Smooth muscle cell (in vitro differentiated cells): ENCODE results near the gene FOXN1. TPM values are rescaled to one million over a fixed set of nuclear protein-coding genes. Genes with fewer than 3 reads are reported as not detected.

Experiments used
- DNase-seq: peaks from one replicate; lab custom pipeline; 2025; ENCODE audit not compliant: unreplicated experiment; lab: John Stamatoyannopoulos, UW
- H2AFZ ChIP-seq: fragments of 200-600 bp; sonication (generic); 2 replicates; pipeline ENCODE4 v1.6.0; 2016; ENCODE audit warnings: antibody characterized with exemption, low read depth, mild to moderate bottlenecking
- H3F3A ChIP-seq: fragments of 200-600 bp; sonication (generic); 2 replicates; pipeline ENCODE4 v1.6.0; 2017; ENCODE audit warnings: antibody characterized with exemption, low read depth
- H3K27ac ChIP-seq: fragments of 200-600 bp; sonication (generic); 2 replicates; pipeline ENCODE4 v1.5.1; 2016; ENCODE audit warnings: low read depth, mild to moderate bottlenecking
- H3K27me3 ChIP-seq: fragments of 200-600 bp; sonication (generic); 2 replicates; pipeline ENCODE4 v1.6.1; 2016; ENCODE audit warnings: low read depth, mild to moderate bottlenecking
- H3K36me3 ChIP-seq: fragments of 200-600 bp; sonication (generic); 2 replicates; pipeline ENCODE4 v1.5.1; 2016; ENCODE audit warnings: low read depth
- H3K4me1 ChIP-seq: fragments of 200-600 bp; sonication (generic); 2 replicates; pipeline ENCODE4 v1.5.1; 2016; ENCODE audit warnings: low read depth
- H3K4me2 ChIP-seq: fragments of 200-600 bp; sonication (generic); 2 replicates; pipeline ENCODE4 v1.6.0; 2016; ENCODE audit warnings: mild to moderate bottlenecking
- H3K4me3 ChIP-seq: fragments of 200-600 bp; sonication (generic); 2 replicates; pipeline ENCODE4 v1.5.1; 2016; ENCODE audit warnings: mild to moderate bottlenecking
- H3K79me2 ChIP-seq: fragments of 200-600 bp; sonication (generic); 2 replicates; pipeline ENCODE4 v1.6.0; 2016; ENCODE audit warnings: low read depth, mild to moderate bottlenecking
- H3K9ac ChIP-seq: fragments of 200-600 bp; sonication (generic); 2 replicates; pipeline ENCODE4 v1.6.0; 2016; ENCODE audit warnings: low read depth
- H3K9me3 ChIP-seq: fragments of 200-600 bp; sonication (generic); replicated peaks from 2 replicates; pipeline ENCODE4 v1.5.1; 2016; ENCODE audit warnings: low read depth
- H4K20me1 ChIP-seq: fragments of 200-600 bp; sonication (generic); 2 replicates; pipeline ENCODE4 v1.6.0; 2016; ENCODE audit warnings: low read depth
- WGBS: methylation state at CpG from one replicate; pipeline ENCODE4 v1.1.7; 2016; ENCODE audit warnings: low lambda C conversion rate; 5-methylcytosine and 5-hydroxymethylcytosine counted together
- polyA plus RNA-seq: library from polyadenylated mRNA; unstranded; fragments of >200 nt; fragmentation: Nextera tagmentation; extraction: Ambion mirVana; gene quantifications from 2 replicates; pipeline ENCODE4 v1.2.1, GENCODE V29; 2016
- total RNA-seq: library from RNA; depleted of rRNA; stranded (reverse); fragments of >200 nt; gene quantifications from 2 replicates; pipeline ENCODE4 v1.2.3, GENCODE V29; 2014
- TF ChIP-seq, protein P1 (sequence below): fragments of 200-600 bp; sonication (generic); IDR thresholded peaks from 2 replicates; pipeline ENCODE4 v1.5.1; 2017; ENCODE audit warnings: borderline replicate concordance, mild to moderate bottlenecking, antibody characterized with exemption; ENCODE audit not compliant: insufficient read depth, poor library complexity, severe bottlenecking

Gene FOXN1
- total and polyA plus RNA-seq, 2 experiments from 2014 or later = 0.36 TPM; not detected in 1

DNA sequence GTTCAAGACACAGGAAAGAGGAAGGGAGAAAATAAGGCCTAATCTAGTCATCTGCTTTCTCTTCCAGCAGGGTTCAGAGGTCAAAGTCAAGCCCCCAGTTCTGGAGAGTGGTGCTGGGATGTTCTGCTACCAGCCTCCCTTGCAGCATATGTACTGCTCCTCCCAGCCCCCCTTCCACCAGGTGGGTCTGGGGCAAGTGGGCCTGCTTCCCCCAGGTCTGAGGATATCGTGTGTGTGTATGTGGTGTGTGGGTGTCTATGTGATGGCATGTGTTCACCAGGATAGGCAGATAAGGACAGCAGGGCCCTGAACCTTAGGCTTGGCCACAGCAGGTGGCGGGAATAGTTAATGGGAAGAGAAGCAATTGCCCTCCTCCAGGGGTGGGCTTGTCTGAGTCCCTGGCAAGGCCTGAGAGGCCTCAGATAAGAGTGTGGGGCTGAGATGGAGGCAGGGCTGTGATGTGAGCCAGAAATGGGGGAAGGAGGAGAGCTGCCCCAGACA lies 21.1 kb downstream of the FOXN1 start:
- Histone ChIP-seq H3F3A (no peaks in the 10 kb centered on the region), H3K9me3 (no peaks in the 10 kb centered on the region), H3K79me2 (no peaks in the 10 kb centered on the region), H3K27me3 (no peaks in the 10 kb centered on the region), H3K4me2 (no peak overlapping the region), H3K4me1 (peaks cover 4% of the 10 kb centered on the region), H3K9ac (no peak overlapping the region), H3K36me3 (no peaks in the 10 kb centered on the region), H3K4me3 (no peak overlapping the region), H3K27ac (no peak overlapping the region), H2AFZ (no peak overlapping the region), H4K20me1 (no peaks in the 10 kb centered on the region)
- WGBS = 93% methylated on average over 2 of the region's 2 CpGs
- TF ChIP-seq, protein P1, sequence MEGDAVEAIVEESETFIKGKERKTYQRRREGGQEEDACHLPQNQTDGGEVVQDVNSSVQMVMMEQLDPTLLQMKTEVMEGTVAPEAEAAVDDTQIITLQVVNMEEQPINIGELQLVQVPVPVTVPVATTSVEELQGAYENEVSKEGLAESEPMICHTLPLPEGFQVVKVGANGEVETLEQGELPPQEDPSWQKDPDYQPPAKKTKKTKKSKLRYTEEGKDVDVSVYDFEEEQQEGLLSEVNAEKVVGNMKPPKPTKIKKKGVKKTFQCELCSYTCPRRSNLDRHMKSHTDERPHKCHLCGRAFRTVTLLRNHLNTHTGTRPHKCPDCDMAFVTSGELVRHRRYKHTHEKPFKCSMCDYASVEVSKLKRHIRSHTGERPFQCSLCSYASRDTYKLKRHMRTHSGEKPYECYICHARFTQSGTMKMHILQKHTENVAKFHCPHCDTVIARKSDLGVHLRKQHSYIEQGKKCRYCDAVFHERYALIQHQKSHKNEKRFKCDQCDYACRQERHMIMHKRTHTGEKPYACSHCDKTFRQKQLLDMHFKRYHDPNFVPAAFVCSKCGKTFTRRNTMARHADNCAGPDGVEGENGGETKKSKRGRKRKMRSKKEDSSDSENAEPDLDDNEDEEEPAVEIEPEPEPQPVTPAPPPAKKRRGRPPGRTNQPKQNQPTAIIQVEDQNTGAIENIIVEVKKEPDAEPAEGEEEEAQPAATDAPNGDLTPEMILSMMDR = no peak
- no peak for DNase-seq

GRCh38 chr17:28527859-28528258 lies 21.7 kb downstream of the FOXN1 start:
- H4K20me1 ChIP-seq = no peaks in the 10 kb centered on the region
- no peak for DNase-seq
- H3K9ac ChIP-seq = no peak overlapping the region
- H3K9me3 ChIP-seq = no peaks in the 10 kb centered on the region
- H2AFZ ChIP-seq = no peak overlapping the region
- no peak overlapping the region for H3K27ac ChIP-seq
- TF ChIP-seq, protein P1 = no peak
- H3K79me2 ChIP-seq = no peaks in the 10 kb centered on the region
- H3K4me3 ChIP-seq = no peak overlapping the region
- H3K36me3 ChIP-seq = no peaks in the 10 kb centered on the region
- H3K4me2 ChIP-seq = no peak overlapping the region
- H3F3A ChIP-seq = no peaks in the 10 kb centered on the region
- H3K27me3 ChIP-seq = no peaks in the 10 kb centered on the region
- H3K4me1 ChIP-seq = peaks cover 4% of the 10 kb centered on the region
- 93% methylated on average over 2 of the region's 2 CpGs for WGBS

- Histone ChIP-seq H4K20me1 (no peaks in the 10 kb centered on the region), H3K36me3 (no peaks in the 10 kb centered on the region), H3K79me2 (no peaks in the 10 kb centered on the region), H3K9me3 (no peaks in the 10 kb centered on the region), H3K27ac (no peak overlapping the region), H3K4me3 (no peak overlapping the region), H3K9ac (no peak overlapping the region), H3K4me1 (peaks cover 4% of the 10 kb centered on the region), H2AFZ (no peak overlapping the region), H3F3A (no peaks in the 10 kb centered on the region), H3K4me2 (no peak overlapping the region), H3K27me3 (no peaks in the 10 kb centered on the region)
- DNase-seq = no peak
- TF ChIP-seq, protein P1 = no peak
- 85% methylated on average over 9 of the region's 9 CpGs for WGBS
These were observed 22.3 kb downstream of the FOXN1 start for GRCh38 chr17:28528327-28529012.

GRCh38 chr17:28529013-28529400 lies 22.9 kb downstream of the FOXN1 start:
- H3K4me2 ChIP-seq = no peak overlapping the region
- no peak overlapping the region for H3K4me3 ChIP-seq
- no peaks in the 10 kb centered on the region for H3K79me2 ChIP-seq
- WGBS = 86% methylated on average over 3 of the region's 3 CpGs
- no peak overlapping the region for H3K27ac ChIP-seq
- no peaks in the 10 kb centered on the region for H3K9me3 ChIP-seq
- DNase-seq = no peak
- no peaks in the 10 kb centered on the region for H4K20me1 ChIP-seq
- no peak overlapping the region for H3K9ac ChIP-seq
- H3K27me3 ChIP-seq = no peaks in the 10 kb centered on the region
- H3K4me1 ChIP-seq = peaks cover 4% of the 10 kb centered on the region
- TF ChIP-seq, protein P1 = no peak
- no peaks in the 10 kb centered on the region for H3F3A ChIP-seq
- H3K36me3 ChIP-seq = no peaks in the 10 kb centered on the region
- H2AFZ ChIP-seq = no peak overlapping the region
